DMS114 treated with DMSO at 0.1 percent for 48 hours (cell line): ENCODE results near the gene PRR7.
A peak's percentile ranks its signal among the peaks of the same experiment; 100 is the strongest.
"Not testable (repeated sequence)": the region's sequence is repeated elsewhere in the genome, so short reads cannot be mapped to it uniquely, and the experiment has no call there.

Experiments used
- DNase-seq: peaks from one replicate; lab custom pipeline; 2025; ENCODE audit not compliant: unreplicated experiment; lab: John Stamatoyannopoulos, UW

The PRR7 gene, protein sequence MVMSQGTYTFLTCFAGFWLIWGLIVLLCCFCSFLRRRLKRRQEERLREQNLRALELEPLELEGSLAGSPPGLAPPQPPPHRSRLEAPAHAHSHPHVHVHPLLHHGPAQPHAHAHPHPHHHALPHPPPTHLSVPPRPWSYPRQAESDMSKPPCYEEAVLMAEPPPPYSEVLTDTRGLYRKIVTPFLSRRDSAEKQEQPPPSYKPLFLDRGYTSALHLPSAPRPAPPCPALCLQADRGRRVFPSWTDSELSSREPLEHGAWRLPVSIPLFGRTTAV

DNA sequence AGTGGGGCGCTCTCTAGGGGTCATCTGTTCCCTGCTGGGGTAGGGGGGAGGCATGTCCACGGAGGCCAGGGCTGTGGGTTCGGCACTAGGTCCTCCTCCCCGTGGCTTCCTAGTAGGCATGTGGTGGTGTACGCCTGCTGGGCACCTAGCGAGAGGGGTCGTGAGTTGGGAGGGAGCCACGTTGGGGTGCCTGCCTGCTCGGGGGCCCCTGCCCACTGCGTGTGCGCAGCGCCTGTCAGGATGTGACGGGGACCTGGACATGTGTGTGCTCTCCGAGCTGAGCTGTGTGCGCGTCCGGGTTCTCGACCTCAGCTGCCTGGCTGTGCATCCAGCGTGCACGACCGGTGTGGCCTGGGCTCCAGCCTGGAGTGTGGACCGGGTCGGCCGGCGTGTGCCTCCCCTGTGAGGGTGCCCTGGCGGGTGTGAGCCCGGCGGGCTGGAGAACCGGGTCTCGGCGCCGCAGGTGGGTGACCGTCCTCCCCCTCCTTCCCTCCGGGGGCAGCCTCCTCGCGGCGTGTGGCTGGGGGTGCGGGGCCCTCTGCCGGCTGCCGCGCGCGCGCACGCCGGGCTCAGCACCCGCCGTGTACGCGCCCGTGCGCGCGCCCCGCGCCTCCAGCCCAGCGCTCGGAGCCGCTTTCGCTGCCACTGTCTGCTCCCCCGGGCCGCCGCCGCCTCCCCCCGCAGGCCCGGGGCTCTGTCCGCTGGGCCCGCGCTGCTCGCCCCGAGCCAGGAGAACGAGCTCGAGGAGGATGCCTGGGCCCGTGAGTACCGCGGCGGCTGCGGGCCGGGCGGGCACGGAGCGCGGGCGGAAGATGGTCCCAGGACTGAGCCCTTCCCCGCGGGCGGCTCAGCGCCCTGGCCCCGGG is at the start of gene PRR7:
Gene PRR7, plus strand, starts transcription at position 615 of the 866 bp plus-strand sequence. CDS start 8,254 bp downstream, outside the sequence.
- peak; percentile 45 for DNase-seq

DNA sequence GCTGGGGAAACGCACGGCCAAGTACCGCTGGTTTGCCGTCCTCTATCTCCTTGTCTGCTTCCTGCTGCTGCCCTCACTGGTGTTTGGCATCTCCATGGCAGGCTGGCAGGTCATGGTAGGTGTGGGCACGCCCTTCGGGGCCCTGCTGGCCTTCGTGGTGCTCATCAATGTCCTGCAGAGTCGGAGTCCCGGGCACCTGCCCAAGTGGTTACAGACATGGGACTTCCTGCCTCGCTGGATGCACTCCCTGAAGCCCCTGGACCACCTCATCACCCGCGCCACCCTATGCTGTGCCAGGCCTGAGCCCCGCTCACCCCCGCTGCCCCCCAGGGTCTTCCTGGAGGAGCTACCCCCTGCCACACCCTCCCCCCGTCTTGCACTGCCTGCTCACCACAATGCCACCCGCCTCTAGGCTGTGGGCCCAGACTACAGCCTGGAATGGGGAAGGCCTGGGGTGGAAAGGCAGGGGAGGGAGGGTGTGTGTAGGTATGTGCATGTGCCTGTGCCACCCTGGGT is 48.7 kb upstream of the PRR7 start:
- DNase-seq: no peak

DNA sequence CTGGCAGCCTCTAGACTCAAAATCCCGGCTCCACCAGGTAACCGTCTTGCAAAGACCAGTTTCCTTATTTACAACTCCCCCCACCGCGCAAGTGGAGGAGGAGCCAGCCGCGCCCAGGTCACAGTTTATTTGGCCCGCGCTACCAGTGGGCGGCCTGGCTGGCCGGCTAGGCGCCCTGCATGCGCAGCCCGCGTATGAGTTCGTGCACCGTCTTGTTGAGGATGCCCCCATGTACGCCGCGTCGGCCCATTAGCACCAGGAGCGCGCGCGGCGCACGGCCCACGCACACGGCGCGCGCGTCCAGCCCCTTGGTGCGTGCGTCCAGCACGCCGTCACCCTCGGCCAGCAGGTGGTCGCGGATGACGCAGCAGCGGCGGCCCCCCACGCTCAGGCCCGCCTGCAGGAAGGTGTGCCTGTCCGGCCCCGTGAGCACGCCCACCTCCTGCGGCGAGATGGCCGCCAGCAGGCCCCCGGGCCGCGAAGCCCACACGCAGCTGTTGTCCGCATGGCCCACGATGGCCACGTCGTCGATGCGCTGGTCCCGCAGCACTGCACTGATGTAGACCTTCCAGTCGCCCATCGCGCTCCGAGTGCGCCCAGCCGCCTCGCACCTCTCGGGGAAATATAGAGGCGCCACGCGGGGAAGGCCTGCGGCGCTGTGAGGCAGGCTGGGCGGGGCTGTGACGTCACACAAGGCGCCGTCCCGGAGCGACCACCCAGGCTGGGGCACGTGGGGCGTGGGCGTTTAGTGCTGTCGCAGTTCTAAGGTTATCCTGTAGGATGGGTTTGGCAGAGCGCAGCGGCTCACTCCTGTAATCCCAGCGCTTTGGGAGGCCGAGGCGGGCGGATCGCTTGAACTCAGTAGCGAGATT is 46.4 kb upstream of the PRR7 start, which contains the start of gene PFN3:
Gene PFN3, minus strand, starts transcription at position 665 of the 872 bp plus-strand sequence. Its CDS starts 85 bp downstream, at position 580.
- no peak for DNase-seq

DNA sequence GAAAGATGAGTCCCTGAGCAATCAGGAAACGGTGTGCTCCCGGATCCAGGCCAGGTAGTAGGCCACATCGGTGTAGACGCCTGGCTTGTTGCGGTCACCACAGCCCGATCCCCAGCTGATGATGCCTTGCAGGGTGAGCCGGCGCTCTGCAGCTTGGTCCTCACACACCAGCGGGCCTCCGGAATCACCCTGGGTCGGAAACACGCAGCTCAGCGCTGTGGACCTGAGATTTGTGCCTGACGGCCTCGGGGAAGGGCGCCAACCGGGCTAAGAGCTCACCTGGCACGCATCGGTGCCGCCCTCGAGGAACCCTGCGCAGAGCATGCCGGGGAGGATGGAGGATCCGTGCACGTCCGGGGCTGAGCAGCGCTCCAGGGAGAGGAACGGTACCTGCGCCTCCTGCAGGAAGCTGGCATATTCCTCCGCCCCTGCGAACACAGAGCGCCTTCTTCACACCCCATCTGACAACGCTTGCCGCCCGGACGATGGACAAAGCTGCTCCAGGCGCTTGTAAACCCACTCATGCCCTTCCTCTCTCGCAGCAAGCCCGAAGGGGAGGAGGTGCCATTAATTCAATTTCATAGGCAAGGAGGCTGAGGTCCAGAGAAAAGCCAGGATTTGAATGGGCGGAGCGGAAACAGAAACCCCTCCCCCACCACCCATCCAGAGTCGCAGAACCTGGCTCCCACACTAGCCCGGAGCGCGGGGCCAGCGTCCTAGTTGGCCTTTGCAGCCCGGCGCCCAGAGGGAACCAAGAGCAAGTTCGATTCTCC is 44.2 kb upstream of the PRR7 start:
- DNase-seq: peak; percentile 23

DNA sequence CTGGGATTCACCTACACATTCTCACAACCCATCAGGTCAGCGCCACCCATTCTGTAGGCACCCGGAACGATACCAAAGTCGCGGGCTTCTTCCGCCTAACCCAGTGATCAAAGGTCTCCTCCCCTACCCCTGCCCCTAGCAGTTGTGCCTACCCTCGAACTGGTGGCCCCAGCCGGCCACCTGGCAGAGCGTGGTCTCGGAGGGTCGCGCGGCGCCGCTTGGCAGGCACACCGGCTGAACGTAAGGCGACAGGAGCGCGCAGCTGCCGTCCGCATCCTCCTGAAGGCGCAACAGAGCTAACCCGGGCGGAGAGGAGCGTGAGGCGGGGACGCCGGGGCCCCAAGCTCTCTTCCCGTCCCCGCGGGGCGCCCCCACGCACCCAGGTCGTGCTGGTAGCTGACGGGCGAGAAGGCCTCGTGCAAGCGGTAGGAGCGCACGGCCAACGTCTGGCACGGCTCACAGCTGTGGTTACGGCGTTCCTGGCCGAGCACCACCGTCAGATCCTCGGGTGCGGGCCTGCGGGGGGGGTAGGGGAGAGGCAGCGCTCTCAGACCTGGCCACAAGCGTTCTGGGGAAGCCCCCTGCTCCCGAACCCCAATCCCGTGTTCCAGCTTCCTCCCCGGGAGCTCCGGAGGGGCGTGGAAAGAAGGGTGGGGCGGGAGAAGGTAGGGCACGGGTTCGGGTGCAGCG is 43.4 kb upstream of the PRR7 start:
- DNase-seq: no peak

DNA sequence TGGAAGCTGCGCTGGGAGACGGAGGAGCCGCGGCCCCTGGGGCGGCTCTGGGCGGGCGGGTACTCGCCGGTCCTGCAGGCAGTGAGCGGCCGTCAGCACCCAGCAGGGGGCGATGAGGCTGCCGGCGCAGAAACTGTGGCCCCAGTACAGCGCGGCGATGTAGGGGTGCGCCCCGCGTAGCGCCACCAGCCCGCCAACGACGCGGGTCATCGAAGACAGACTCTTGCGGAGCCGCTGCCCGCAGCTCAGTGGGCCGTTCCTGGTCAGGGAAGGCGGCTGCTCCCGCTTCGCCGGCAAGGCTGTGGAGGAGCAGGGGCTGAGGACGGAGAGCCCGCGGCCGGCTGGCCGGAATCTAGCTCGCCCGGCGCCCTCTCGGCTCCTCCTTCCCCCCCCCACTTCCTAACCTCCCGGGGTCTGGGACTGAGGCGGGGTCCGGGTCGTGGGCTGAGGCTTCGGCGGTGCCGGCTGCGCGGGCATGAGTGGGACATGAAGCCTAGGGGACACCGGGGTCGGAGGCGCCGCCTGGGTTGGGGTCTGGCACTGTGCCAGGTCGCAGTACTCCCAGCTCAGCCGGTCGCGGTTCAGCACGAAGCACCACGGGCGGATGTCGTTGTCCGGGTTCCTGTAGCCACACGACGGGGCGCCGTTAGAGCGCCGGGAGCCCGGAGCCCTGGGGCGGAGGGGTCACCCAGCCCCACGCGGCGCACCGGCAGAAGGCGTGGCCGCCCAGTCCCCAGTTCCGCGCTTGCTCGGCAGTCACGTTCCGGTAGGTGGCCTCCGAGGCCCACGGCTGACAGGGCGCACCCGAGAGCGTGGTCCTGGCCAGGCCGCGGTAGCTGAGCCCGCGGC is 42.6 kb upstream of the PRR7 start:
- peak; percentile 40 for DNase-seq

DNA sequence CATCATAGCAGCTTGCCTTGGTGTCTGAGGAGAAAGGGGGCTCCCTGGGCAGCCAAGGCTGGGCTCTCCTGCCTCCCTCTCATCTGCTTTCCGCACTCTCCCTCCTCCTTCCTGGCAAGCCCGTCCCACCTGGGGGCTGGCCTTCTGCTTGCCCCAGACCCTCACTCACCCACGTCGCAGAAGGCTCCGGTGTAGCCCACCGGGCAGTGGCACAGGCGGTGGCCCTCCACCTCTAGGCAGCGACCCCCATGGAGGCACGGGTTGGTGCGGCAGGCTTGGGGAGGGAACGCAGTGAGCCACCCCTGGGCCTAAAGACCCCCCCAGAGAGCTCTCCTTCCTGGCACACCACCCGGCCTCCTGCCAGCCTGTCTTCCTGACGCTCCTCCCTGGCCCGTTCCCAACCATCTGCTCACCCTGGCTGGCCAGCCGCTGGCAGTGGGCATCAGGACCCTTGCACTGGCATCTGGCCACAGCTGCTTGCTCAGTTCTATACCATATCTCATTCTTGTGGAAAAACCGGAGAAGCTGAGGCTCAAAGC is 41.9 kb upstream of the PRR7 start:
- DNase-seq: no peak

DNA sequence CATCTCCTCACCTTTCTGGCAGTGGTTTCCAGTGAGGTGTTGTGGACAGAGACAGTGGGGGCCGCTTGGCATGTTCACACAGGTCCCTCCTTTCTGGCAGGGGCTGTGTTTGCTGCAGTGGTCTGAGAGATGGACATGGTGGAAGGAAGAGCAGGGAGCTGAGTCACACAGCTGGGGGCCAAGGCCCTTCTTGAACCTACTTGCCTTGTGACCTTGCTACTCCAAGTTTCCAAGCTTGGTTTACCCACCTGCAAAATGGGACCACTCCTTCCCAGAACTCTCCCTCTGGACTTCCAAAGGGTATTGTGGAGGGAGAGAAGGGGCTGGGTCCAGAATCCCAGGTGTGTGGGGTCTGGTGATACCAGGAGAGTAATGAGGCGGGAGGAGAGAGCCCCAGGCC is 41.3 kb upstream of the PRR7 start:
- DNase-seq: no peak

DNA sequence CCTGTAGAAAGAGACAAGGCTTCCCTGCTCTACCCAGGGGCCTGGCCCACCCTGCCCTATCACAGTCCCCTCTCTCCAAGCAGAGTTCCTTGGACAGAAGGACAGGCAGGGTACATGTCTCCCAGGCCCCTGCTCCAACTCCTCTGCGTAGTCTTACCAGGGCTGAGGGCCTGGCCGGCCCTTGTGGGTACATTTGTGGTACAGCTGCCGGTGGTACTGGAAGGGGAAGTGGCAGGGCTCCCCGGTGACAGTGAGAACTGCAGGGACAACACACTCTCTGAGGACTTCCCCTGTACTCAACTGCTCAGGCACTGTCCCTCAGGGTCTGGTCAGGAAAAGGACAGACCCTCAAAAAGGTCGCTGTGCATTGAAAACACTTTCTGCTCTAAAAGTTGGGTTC is 40.8 kb upstream of the PRR7 start:
- no peak for DNase-seq

DNA sequence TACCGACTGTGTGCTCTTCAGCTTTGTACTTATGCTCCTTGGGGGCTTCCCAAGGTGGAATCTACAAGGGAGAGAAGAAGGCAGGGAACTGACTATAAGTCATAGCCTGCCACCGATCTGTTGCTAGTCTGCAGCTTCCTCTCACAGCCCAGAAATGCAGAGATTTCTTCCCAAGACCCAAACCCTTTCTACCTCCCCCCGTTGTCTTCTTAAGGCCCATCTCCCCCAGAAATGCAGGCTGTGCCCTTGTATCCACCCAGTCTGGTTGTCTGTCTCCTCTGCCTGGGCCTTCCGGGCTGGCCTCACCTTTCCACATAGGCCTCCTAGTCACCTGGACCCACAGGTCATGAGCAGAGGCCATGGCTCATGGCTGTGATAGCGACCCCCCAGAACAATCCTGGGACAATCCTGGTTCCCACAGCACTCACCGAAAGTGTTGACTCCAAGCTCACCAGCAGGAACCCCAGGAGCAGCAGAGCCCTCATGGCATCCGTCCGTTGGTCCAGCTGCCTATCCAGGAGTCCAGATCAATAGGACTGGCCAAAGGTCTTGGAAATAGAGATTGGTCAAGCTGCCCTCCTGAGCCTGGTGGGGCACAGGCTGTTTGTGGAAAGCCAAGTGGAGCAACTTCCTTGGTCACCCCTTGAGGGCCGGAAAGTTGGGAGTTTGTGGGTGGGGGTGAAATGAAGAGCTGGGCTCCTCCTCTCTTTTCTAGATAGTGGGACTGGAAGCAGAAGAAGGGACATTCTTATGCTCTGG is 37.4 kb upstream of the PRR7 start, which contains the start of gene F12:
Gene F12, minus strand, starts transcription at position 522 of the 759 bp plus-strand sequence. Its CDS starts 37 bp downstream, at position 485.
- no peak for DNase-seq

DNA sequence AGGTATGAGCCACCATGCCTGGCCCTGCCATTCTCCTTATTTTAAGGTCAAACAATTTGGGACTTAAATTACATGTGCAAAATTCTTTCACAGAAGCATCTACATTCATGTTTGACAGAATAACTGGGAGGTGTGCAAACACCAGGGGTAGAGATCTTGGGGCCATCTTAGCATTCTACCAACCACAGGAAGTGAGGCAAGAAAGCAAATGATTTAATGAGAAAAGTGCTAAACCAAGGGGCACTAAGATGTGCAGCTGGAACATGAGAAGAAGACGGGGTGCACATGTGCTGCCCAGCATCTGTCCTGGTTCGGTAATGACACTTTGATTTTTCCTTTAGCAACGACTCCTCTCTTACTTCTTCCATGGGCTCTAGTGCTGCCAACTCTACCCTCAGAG is 36.0 kb upstream of the PRR7 start:
- DNase-seq: no peak

DNA sequence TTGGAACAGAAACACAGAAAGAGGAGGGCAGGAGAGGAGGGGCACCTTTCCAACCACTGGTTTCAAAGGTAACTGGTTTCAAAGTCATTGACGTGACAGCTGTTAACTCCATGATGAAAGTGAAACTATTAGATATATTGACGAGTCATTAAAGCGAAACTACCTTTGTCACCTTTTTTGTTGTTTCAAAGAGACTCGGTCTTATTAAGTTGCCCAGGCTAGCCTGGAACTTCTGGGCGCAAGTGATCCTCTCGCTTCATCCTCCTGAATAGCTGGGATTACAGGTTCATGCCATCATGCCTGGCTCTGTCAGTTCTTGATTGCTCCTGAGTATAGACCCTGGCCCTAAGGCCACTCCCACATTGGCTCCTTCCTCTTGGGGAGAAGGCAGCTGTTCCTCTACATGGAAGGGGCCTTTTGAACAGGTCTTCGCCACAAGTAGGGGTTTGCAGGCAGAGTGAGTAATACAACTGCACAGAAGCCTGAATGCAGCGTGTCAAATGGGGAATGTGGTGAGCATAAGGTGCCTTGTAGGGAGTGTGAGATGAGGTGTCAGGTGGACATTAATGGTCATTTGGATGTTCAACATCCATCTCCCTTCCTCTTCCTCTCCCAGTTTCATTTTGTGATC is 33.9 kb upstream of the PRR7 start:
- no peak for DNase-seq

DNA sequence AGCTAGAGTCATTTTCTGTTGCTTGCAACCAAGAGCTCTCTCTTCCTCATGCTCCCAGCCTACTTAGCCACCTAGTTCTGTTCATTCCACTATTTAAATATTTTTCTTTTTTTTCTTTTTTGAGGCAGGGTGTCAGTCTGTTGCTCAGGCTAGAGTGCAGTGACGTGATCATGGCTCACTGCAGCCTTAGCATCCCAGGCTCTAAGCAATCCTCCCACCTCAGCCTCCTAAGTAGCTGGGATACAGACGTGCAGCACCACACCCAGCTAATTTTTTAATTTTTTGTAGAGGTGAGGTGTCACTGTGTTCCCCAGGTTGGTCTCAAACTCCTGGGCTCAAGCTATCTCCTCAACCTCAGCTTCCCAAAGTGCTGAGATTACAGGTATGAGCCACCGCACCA is 32.1 kb upstream of the PRR7 start:
- DNase-seq: no peak

DNA sequence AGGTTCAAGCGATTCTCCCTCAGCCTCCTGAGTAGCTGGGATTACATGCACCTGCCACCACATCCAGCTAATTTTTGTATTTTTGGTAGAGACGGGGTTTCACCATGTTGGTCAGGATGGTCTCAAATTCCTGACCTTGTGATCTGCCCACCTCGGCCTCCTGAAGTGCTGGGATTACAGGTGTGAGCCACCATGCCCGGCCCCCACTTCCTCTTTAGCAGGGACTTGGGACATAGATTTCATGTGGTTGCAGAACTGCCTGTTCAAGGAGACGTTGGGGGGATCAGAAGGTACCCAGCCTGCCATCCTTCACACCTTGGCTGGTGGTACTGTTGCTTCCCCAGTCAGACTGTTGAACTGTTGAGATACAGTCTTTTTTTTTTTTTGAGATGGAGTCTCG is 29.5 kb upstream of the PRR7 start:
- not testable (repeated sequence) for DNase-seq

DNA sequence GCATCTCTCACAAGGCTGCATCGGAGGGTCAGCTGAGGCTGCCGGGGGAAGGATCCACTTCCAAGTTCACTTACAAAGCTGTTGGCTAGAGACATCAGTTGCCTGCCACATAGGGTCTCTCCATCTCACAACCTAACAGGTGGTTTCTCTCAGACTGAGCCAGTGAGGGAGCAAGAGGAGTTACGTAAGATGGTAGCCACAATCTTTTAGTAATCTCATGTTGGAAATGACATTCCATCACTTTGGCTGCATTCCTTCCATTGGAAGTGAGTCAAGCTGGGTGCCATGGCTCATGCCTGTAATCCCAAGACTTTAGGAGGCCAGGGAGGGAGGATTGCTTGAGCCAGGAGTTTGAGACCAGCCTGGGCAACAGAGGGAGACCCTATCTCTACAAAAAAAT is 27.6 kb upstream of the PRR7 start:
- DNase-seq: no peak

DNA sequence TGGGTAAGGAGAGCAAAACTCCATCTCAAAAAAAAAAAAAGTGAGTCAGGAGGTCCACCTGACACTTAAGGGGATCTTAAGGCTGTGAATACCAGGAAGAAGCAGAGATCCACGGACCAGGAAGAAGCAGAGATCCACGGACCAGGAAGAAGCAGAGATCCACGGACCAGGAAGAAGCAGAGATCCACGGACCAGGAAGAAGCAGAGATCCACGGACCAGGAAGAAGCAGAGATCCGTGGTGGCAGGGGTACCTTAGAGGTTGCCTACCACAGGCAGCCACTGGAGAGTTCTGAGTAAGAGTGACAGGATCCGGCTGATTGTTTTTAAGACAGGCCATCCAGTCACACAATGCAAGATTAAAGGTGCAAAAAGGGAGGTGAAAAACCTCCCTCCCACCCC is 26.1 kb upstream of the PRR7 start:
- DNase-seq: not testable (repeated sequence)
